HG02884 (cell line): ENCODE results near the gene TGM2.

Source experiments
- ATAC-seq: cut with Tn5 transposase; IDR thresholded peaks from one replicate; pipeline ENCODE4 v1.9.1; 2021; ENCODE audit warnings: mild to moderate bottlenecking, moderate library complexity; ENCODE audit not compliant: unreplicated experiment

TGM2 gene

DNA sequence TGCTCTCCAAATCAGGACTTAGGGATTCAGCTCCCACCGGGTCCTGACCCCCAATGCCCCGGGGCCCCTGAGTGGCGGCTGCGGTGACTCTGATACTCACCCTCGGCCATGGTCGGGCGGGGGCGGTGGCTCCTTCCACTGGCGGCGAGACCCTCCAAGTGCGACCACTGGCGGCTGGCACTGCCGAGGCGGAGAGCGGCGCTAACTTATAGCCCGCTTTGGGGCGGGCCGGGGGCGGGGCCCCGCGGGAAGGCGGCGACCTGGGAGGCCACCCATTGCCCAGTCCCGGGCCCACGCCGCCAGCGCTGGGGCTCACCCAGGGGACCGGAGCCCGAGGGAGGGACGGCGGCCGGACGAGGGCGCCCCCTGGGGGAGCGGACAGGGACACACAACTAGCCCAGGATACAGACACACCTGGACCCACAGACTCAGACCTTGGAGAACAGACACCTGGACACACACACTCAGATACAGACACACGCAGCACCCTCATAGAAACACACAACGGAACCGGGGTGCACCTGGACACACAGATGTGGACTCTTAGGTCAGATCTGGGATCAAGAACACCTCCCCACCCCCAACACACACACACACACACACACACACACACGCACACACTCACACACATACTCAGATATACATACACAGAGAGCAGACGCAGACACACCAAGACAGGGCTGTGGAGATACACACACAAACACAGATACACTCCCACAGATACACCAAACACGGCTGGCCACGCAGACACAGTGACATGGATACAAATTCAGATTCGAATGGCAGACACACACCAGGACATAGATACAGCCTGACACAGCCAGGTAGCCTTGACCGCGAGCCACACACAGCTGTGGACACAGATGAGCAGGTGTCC is at the start of gene TGM2:
TSS of gene TGM2 (minus strand) at position 182 of the 877 bp plus-strand sequence. CDS start at position 110, 72 bp downstream.
- no peak for ATAC-seq

DNA sequence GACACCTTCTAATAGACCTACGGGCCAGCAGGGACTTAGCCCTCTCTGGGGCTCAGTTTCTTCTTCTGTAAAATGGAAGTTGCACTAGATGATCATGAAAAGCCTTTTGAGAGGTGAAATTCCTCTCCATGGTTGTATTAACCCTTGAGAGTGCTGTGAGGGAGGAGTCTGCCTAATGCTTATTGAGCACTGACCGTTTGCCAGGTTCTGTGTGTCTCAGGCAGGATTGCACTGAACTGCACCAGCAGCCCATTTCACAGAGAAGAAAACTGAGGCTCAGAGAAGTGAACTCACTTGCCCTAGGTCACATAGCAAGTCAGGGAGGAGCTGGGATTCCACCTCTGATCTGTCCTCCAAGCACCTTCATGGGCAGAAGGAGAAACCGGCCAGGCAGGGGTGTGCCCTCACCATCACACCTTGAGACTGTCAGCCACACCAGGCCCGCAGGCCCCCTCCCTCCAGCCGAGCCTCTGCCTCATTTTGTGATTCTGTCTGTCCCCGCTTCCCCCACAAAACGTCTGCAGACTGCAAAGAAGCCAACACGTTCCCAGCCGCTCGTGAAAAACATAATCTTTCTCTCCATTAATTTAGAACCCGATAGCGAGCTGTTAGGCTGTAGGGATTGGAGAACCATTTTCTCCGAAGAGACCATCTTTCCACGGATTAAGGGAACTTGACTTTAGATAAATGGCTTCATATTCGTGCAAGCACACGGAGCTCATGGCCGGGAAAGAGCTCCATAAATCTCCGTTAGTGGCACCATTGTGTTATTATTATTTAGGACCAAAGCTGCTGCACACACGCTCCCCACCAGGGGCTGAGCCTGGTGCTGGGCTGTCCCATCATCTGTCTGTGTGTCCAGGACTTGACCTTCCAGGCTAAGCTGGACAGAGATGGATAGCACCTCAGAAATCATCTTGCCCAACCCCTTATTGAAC is 49.5 kb upstream of the TGM2 start:
- ATAC-seq: no peak

GRCh38 chr20:38213607-38213940 is 48.5 kb upstream of the TGM2 start:
- no peak for ATAC-seq

DNA sequence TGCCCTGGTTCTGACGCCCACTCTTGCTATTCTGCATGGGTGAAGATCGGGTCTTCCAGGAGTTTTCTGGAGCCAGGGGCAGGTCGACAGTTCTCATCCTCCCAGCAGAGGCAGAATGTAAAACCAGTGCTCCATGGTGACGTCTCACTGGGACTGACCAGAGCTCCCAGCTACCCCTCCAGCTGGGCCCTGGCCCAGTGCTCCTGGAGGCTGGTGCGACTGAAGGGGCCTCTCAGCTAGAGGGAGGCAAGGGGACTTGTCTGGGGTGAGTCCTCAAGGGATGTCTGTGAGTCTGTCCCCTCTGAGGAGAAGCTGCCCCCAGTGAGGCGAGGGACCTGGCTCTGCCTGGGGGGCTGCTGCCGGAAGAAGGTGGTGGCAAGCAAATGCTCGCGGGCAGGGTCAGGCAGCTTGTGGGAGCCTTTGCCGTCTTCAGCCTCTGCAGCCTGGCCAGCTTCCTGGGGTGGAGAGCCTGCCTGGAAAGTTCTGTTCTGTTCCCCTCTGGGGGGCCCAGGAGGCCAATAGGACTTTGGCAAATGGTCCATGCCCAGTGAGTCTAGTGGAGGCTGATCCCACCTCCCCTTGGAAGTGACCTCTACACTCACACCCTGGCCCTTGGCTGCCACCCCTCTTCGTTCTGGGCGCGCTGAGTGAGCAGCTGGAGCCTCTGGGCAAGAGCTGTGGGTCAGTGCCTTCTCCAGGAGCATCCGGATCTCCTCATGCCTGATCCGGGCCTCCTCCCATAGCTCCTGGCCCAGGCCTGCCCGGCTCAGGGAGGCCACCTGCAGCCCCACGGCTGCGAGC is 47.9 kb upstream of the TGM2 start:
- ATAC-seq: no peak

DNA sequence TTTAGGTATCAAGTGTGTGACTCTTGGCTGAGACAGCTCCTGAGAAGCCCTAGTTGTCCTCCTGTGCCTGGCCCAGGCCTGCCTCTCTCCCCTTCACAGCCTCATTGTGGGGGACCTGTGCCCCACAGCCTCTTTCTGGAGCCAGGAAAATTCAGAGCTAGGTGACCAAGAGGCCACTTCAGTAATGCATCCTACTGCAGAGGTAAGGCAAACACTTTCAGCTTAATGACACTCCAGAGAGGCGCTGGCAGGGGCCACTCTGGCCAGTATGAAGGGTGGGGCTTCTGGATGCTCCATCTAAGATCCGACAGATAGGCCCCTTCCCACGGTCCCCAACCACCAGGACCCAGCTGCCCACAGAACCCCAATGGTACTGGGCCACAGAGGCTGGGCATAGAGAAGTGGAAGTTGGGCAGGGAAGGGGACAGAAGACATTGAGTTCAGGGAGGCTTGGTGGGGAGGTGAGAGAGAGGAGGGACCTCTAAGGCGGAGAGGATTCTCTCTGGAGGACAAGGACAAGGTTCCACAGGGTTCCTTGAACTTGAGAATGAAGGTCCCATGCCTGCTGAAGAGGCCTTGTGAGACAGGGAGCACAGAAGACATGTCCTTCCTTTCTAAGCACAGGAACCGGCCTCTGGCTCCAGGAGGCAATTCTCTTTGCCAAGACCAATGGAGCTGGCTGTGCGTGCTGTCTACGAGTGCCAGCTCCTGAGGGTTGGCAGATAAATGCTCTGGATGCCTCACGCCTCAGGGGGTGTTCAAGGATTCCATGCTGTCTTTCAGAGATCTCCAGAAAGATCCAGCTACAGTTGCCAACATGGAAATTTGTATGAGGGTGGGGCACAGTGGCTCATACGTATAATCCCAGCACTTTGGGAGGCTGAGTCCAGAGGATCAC is 46.4 kb upstream of the TGM2 start:
- no peak for ATAC-seq

GRCh38 chr20:38210741-38211140 is 45.7 kb upstream of the TGM2 start:
- no peak for ATAC-seq

DNA sequence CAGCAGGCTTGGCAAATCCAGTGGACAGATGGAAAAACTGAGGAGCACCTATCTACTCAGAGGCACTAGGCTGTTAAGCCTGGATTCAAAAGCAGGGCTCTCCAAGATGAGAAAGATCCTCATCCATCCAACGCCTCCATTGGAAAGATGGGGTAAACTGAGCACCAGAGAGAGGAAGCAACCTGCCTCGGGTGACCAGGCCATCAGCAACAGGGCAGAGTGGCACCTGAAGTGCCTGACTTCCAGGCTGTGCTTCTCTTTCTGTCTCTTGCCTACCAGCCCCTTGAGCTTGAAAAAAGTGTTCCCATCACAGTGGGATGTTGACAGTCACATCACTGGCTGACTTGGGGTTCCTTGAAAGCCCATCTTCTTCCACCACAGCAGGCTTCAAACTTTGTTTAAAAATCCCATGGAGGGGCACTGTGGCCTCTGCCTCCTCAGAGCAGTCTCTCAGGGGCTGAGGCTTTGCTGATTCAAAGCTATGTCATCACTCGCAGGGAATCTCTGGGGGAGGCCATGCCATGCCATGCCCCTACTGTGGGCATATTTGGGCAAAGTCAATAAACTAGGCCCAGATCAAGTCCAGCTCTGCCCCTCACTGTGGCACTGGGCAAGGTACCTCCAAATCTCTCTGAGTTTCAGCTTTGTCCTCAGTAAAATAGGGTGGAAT is 44.8 kb upstream of the TGM2 start:
- no peak for ATAC-seq

- no peak for ATAC-seq
These were observed 44.1 kb upstream of the TGM2 start for GRCh38 chr20:38209054-38209675.

DNA sequence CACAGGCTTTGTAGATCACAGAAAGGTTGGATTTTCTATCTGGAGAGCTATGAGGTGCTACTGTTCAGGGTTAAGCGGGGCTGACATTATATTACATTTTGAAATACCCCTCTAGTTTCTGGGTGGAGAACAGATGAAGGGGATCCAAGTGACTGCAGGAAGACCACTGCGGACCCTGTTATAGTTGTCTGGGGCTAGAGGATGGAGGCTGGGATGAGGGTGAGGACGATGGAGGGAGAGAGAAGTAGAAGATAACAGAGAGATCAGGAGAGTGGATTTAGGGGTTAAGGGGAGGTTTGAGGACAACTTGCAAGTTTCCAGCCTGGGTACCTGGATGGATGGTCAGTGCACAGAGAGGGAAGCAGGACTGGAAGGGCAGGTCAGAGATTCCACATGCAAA is 43.5 kb upstream of the TGM2 start:
- no peak for ATAC-seq

DNA sequence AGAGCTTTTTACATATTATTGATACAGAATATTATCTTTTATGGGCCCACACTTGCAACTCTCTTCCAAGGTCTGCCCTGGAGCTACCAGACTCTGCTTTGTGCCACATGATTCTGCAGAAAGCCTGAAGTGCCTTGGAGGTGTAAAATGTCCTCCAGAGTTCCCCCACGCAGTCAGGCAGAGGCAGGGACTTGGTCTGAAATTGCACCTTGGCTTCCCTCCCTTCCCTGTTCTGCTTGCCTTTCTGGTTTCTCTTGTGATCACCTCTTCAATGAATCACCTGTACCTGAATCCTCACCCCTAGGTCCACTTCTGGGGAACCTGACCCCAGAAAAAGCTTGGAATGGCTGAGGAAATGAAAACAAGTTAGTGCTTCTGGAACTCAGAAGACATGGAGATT is 43.0 kb upstream of the TGM2 start:
- no peak for ATAC-seq

DNA sequence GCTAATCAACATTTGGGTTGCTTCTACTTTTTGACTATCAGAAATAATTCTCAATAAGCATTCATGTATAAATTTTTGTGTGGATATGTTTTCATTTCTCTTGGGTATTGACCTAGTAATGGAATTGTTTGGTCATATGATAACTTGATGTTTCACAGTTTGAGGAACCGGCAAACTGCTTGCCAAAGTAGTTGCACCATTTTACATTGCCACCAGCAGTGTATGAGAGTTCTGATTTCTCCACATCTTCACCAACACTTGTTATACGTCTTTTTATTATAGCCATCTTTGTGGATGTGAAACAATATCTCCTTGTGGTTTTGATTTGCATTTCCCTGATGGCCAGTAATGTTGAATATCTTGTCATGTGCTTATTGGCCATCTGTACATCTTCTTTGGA is 42.6 kb upstream of the TGM2 start:
- no peak for ATAC-seq

GRCh38 chr20:38205001-38205400 is 39.9 kb upstream of the TGM2 start:
- ATAC-seq: no peak

DNA sequence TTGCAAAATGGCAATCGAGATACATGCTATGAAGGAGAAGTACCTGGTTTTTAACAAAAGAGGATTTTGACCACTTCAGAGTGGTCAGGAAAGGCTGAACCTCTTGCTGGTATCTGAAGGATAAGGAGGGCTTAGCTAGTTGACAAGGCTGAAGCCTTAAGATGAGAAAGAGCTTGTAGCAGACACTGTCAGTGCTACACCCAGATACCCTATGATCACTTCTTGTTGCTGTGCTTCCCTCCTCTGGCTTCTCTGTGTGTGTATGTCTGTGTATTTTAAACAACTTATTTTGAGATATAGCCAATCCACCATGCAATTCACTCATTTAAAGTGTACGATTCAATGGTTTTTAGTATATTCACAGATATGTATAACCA is 38.9 kb upstream of the TGM2 start:
- no peak for ATAC-seq

DNA sequence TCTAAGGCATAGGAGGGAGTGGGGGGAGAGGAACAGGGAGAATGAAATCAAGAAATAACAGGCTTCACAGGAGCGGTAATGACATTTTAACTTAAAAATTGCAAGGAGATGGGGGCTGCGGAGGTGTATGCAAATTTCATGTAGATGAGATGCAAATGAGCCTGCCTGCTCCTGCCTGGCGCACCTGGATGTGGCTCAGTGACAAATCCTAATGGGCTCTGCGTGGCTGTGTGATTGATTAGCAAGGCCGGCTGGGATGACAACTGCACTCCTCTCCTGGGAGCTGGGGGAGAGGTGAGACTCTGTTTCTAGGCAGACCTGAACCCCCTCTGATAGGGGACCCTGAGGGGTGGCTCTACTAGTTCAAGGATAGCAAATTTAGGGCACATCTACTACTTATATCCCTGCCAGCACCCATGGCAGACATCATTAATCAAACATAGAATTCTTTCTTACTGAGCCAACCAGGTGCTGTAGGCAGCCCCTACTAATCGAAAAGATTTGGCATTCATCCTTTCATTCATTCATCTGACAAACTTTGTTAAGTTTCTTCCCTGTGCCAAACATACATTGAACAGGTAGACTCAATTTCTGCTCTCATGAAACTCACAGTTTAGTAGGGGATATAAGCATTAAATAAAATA is 38.4 kb upstream of the TGM2 start:
- no peak for ATAC-seq

DNA sequence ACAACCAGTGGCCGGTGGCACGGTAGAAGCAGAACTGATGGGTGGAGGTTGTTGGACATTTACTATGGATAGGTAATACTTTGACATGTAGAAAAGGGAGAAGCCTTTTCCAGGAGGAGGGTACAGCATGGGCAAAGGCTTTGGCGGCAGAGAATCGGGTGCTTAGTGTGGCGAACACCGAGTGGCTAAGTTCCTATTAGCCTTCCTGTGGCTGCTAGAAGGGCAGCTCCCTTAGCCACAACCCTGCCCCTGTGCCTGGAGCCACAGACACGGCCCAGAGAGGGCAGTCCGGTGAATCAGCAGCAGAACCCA is 37.9 kb upstream of the TGM2 start:
- ATAC-seq: no peak

- ATAC-seq: no peak
These were observed 37.3 kb upstream of the TGM2 start for GRCh38 chr20:38202153-38202981.

DNA sequence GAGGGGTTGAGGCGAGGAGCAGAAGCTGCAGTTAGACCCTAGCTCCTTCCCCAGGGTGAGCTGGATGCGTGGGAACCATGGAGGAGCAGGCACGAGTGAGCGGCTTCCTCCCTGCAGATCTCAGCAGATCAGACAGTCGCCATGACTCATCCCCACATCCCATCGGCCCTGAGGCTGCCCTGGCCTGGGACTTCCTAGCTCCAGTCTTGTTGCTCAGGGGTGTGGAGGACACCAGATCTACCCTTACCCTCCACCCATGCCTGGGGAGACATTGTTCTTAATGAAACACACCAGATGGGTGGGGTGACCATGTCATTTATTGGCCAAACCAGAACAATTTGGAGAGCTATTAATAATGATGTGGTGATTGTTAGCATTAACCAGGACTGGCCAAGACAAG is 36.3 kb upstream of the TGM2 start:
- no peak for ATAC-seq

- no peak for ATAC-seq
These were observed 35.6 kb upstream of the TGM2 start for GRCh38 chr20:38200646-38201045.
